Peyer's patch (tissue), 4 donors: ENCODE measurements around the gene ZDHHC8.

ENCODE experiments used
- CTCF ChIP-seq, 6 experiments: fragments of 450-650 bp in 4 of 6; fragments of 200-600 bp in 2 of 6; sonication (generic) in 1 of 6; IDR thresholded peaks; one replicate each; pipeline ENCODE4 v1.5.1; 2017 to 2019; ENCODE audit warnings: antibody characterized with exemption in 6 of 6, mild to moderate bottlenecking in 3 of 6, moderate library complexity in 1 of 6
- POLR2A ChIP-seq, 2 donors: fragments of 450-650 bp; IDR thresholded peaks; one replicate each; pipeline ENCODE4 v1.5.1; 2017; ENCODE audit warnings: antibody characterized with exemption in 2 of 2, mild to moderate bottlenecking in 2 of 2, moderate library complexity in 2 of 2

GRCh38 chr22:20148414-20148813, 16.8 kb downstream of the ZDHHC8 start:
- TF ChIP-seq CTCF (IDR thresholded peaks at IDR 0.05) (no peak), POLR2A (IDR thresholded peaks at IDR 0.05) (no peak)
